DMS53 treated with DMSO at 0.1 percent for 48 hours (cell line): Measurements from ENCODE around the gene YJEFN3.

Experiments used
- DNase-seq: peaks from one replicate; lab custom pipeline; 2025; ENCODE audit not compliant: unreplicated experiment; lab: John Stamatoyannopoulos, UW

The YJEFN3 gene

GRCh38 chr19:19537075-19538048, 8.7 kb downstream of the YJEFN3 start:
- DNase-seq: no peak

- no peak for DNase-seq
Measured at GRCh38 chr19:19538061-19538784, 9.5 kb downstream of the YJEFN3 start, which contains the start of gene CILP2. Gene CILP2, plus strand, starts transcription at chr19:19538265. Its CDS starts 85 bp downstream, at chr19:19538350.

- DNase-seq: no peak
Measured at GRCh38 chr19:19538785-19539166, 10.1 kb downstream of the YJEFN3 start.

GRCh38 chr19:19539698-19540063, 11.0 kb downstream of the YJEFN3 start:
- DNase-seq: no peak

DNA sequence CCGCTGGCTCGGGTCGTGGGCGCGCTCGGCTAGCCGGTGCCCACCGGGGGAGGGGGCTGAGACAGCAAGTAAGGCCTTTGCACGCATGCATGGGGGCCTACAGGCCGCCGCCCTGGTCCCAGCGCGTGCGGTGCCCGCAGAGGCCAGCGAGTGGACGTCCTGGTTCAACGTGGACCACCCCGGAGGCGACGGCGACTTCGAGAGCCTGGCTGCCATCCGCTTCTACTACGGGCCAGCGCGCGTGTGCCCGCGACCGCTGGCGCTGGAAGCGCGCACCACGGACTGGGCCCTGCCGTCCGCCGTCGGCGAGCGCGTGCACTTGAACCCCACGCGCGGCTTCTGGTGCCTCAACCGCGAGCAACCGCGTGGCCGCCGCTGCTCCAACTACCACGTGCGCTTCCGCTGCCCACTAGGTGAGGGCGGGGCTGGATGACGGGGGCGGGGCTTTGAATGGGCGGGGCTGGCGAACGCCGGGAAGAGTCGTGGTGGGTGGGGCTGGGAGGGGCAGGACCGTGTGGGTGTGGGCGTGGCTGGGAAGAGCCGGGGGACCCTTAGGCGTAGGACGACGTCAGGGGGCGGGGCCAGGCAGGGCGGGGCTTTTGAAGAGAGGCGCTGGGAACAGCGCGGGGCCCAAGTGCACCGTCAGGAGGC, 11.5 kb downstream of the YJEFN3 start:
- DNase-seq: no peak

DNA sequence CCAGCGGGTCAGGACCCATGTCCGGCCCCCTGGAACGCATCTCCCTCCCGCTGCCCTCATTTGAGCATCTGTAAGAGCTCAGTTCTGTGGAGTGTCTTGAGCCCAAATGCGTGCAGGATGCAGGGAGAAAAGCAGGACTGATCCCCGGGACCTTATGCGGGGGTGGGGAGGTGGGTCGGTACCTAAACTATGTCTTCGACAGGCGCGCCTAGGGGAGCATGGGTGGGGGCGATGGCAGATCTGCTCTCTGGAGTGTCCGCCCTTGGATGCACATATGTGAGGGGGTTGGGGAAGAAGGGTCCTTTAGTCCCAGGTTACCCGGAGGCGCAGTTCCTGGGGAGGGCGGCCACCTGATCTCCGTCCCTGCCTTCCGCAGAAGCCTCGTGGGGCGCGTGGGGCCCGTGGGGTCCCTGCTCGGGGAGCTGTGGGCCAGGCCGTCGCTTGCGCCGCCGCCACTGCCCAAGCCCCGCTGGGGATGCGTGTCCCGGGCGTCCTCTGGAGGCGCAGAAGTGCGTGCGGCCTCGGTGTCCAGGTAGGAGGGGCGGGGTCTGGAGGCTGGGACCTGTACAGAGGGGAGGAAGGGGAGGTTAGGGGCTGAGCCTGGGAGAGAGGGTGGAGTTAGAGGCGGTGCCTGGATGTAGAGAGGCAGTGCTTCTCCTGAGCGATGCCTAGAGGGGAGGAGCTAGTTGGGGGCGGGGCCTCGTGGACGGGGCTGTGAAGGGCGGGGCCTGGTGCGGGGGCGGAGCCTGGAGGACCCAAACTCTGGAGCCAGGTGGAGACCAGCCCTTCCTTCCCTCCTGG, 12.2 kb downstream of the YJEFN3 start:
- peak; percentile 54 for DNase-seq

GRCh38 chr19:19541616-19542015, 12.9 kb downstream of the YJEFN3 start:
- DNase-seq: no peak

GRCh38 chr19:19542507-19542906, 13.8 kb downstream of the YJEFN3 start:
- no peak for DNase-seq

DNA sequence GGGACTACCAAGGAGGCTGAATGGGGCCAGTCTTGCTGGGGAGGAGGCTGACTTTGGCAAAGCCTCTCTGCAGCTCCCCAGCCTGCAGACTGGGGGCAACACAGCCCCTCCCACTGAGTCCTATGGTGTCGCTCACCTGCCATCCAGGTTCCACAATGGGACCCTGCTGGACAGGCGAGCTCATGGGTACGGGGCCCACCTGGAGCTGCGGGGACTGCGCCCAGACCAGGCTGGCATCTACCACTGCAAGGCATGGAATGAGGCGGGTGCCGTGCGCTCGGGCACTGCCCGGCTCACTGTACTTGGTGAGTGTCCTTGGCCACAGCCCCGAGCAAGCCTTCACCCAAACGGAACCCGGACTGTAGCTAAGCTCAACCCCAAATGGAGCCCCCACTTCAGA, 14.4 kb downstream of the YJEFN3 start:
- DNase-seq: no peak

- no peak for DNase-seq
Measured at GRCh38 chr19:19543640-19544039, 14.9 kb downstream of the YJEFN3 start.

DNA sequence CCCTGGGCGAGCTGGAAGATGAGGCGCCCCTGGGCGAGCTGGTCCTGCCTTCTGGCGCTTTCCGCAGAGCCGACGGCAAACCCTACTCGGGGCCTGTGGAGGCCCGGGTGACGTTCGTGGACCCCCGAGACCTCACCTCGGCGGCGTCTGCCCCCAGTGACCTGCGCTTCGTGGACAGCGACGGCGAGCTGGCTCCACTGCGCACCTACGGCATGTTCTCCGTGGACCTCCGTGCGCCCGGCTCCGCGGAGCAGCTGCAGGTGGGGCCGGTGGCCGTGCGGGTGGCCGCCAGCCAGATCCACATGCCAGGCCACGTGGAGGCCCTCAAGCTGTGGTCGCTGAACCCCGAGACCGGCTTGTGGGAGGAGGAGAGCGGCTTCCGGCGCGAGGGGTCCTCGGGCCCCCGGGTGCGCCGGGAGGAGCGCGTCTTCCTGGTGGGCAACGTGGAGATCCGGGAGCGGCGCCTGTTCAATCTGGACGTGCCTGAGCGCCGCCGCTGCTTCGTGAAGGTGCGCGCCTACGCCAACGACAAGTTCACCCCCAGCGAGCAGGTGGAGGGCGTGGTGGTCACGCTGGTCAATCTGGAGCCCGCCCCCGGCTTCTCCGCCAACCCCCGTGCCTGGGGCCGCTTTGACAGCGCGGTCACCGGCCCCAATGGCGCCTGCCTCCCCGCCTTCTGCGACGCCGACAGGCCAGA, 15.7 kb downstream of the YJEFN3 start:
- no peak for DNase-seq

- DNase-seq: no peak
Measured at GRCh38 chr19:19544954-19545591, 16.4 kb downstream of the YJEFN3 start.

DNA sequence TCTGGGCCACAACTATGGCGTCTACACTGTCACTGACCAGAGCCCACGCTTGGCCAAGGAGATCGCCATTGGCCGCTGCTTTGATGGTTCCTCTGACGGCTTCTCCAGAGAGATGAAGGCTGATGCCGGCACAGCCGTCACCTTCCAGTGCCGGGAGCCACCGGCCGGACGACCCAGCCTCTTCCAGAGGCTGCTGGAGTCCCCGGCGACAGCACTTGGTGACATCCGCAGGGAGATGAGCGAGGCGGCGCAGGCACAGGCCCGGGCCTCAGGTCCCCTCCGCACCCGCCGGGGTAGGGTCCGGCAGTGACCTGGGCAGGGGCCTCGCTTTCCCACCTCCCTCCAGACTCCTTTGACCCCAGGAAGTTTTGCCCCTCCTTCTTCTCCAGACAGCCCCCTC, 17.0 kb downstream of the YJEFN3 start:
- no peak for DNase-seq

GRCh38 chr19:19546751-19547162, 18.0 kb downstream of the YJEFN3 start:
- no peak for DNase-seq

DNA sequence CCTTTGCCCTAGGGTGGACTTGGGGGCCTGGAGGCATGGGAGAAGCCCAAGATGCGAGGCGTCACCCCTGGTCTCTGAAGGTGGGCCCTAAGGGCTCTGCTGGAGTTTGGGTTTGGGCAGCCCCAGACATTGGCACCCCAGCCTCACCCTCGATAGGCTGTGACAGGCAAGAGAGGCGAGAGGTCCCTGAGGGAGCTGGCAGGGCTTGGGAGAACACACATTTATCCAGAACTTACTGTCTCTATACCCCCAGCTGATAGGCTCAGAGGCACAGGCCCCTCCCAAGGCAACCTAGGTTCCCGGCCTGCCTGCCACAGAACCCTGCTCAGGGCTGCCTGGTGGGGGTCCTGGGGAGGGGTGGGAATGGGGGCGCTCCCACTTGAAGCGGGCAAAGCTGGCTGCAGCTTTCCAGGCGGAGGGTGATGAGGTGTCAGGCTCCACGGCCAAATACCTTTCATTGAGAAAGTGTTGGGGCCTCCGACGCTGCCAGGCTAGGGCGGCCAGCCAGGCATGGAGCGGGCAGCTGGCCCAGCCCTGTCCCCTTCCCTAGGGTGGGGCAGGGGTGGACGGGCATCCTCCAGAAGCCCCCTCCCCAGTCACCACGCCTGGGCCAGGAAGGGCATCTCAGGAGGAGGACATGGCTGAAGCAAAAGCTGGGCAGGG, 19.1 kb downstream of the YJEFN3 start:
- no peak for DNase-seq

- DNase-seq: no peak
Measured at GRCh38 chr19:19548915-19549759, 20.4 kb downstream of the YJEFN3 start.

GRCh38 chr19:19549804-19550464, 21.2 kb downstream of the YJEFN3 start:
- DNase-seq: no peak

- DNase-seq: no peak
Measured at GRCh38 chr19:19550485-19550929, 21.8 kb downstream of the YJEFN3 start.
